Nasal cavity respiratory epithelium epithelial cell of viscerocranial mucosa (primary cell): ENCODE data around the gene CHRNB2. TPM values are rescaled to one million over a fixed set of nuclear protein-coding genes. Genes with fewer than 3 reads are reported as not detected.

ENCODE experiments used
- total RNA-seq: library from RNA; depleted of rRNA; stranded (reverse); fragments of >200 nt; gene quantifications from 2 replicates; pipeline ENCODE4 v1.2.3, GENCODE V29; 2014

Gene CHRNB2
- under 0.01 and 0.07 TPM in 2 replicates for total RNA-seq

GRCh38 chr1:154567386-154568156, at the start of gene CHRNB2:
TSS of gene CHRNB2 (plus strand) at chr1:154567778. CDS start at chr1:154568045, 267 bp downstream.

DNA sequence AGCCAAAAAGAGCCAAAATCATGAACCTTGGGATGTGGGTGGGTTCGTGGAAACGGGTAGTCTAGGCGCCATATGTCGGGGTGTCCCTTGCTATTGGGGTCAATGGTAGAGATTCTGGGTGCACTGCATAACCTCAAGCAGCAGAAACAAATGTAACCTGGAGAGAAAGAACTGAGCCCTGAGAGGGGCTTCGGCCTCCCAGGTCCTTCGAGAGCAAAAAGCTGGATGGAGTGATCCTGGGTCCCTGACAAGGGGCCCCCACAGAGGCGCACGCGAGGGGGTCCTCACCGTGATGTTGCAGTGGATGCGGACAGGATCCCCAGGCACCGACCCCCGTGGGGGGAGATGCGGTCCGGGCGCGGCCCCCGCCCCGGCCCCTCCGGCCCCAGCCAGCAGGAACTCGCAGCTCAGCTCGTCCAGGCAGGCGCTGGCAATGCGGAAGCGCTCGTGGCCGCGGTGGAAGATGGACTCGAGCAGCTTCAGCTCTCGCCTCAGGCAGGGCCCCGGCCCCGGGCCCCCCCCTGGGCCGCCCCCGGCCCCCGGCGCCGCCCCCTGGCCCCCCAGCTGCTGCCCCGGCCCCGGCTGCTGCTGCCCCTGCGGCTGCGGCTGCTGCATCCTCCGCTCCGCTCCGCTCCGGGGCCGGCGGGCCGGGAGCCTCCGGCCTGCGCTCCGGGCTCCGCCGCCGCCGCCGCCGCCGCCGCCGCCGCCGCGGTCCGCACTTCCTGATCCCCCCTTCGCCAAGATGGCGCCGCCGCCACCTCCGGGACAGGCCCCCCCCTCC, 9.4 kb upstream of the CHRNB2 start, which contains the start of gene UBE2Q1:
UBE2Q1 (minus strand) TSS at position 724 of the 781 bp plus-strand sequence; CDS start at position 615, 109 bp downstream.

DNA sequence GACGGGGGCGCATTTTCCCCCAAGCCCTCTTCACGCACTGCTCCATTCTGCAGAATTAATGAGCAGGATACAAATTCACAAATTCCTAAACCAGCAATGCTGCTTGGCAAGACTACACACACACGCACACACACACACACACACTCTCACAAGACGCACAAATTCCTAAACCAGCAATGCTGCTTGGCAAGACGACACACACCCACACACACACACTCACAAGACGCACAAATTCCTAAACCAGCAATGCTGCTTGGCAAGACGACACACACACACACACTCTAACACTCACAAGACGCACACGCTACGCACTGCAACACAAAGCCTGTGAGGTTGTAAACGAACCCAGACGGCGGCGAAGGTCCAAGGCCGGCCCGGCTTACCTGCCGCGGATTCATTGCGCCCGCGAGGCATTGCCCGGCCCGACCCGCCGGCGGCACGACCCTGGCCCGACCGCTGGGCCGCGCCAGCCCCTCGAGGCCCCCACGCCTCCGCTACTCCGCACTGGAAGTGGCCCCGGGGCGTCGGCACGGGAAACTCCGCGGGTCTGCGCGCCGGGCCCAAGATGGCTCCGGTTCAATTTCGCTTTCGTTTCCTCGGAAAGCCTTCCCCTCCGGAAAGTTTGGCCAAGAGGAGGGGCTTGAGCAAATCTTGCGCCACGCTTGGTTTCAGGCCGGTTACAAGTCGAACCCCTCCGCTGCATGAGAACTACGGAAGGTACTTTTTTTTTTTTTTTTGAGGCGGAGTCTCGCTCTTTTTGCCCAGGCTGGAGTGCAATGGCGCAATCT, 40.2 kb downstream of the CHRNB2 start, which contains the start of gene ADAR:
ADAR (minus strand) TSS at position 578 of the 788 bp plus-strand sequence; CDS start at position 398, 180 bp downstream.

Other genes with a start within 250 kb of the CHRNB2 start
- gene AQP10, start 246.7 kb upstream of the CHRNB2 start, total RNA-seq = 0.14 TPM in 1 of 2 replicates, not detected in the other
- gene ATP8B2, start 242.3 kb upstream of the CHRNB2 start, total RNA-seq = 9.2 and 22.8 TPM in 2 replicates
- gene IL6R, start 162.4 kb upstream of the CHRNB2 start, total RNA-seq = 24.3 and 35.8 TPM in 2 replicates
- not detected in 2 replicates for gene TDRD10, start 65.6 kb upstream of the CHRNB2 start, total RNA-seq
- gene SHE, start 65.4 kb upstream of the CHRNB2 start, total RNA-seq = 0.07 TPM in 1 of 2 replicates, not detected in the other
- gene UBE2Q1, start 9.1 kb upstream of the CHRNB2 start, total RNA-seq = 26.3 and 45.6 TPM in 2 replicates
- 81.0 and 138 TPM in 2 replicates for gene ADAR, start 40.4 kb downstream of the CHRNB2 start, total RNA-seq